GM18861 (cell line): ENCODE data around the gene EIF2B4.
A peak's percentile ranks its signal among the peaks of the same experiment; 100 is the strongest.

Experiments
- ATAC-seq: cut with Tn5 transposase; IDR thresholded peaks from one replicate; pipeline ENCODE4 v1.9.1; 2021; ENCODE audit not compliant: unreplicated experiment

EIF2B4 gene

GRCh38 chr2:27370026-27370815, at the start of gene EIF2B4, which contains the start of gene SNX17:
TSS of gene EIF2B4 (minus strand) at chr2:27370338. CDS start at chr2:27370314, 24 bp downstream.
TSS of gene SNX17 (plus strand) at chr2:27370616. CDS start at chr2:27370744, 128 bp downstream.
- peak; percentile 81 for ATAC-seq

GRCh38 chr2:27416151-27416550, 46.0 kb upstream of the EIF2B4 start:
- no peak for ATAC-seq

GRCh38 chr2:27412419-27413152, 42.4 kb upstream of the EIF2B4 start:
- ATAC-seq, result no peak

GRCh38 chr2:27409321-27410073, 39.4 kb upstream of the EIF2B4 start, which contains the start of gene PPM1G:
TSS of gene PPM1G (minus strand) at chr2:27409591. CDS start at chr2:27409422, 169 bp downstream.
- peak; percentile 88 for ATAC-seq

GRCh38 chr2:27408601-27409320, 38.6 kb upstream of the EIF2B4 start:
- ATAC-seq, result peak; percentile 10

GRCh38 chr2:27407798-27408491, 37.8 kb upstream of the EIF2B4 start:
- no peak for ATAC-seq

GRCh38 chr2:27400348-27401135, 30.4 kb upstream of the EIF2B4 start:
- ATAC-seq, result no peak

- ATAC-seq, result no peak
Observed at GRCh38 chr2:27398962-27399361, 28.8 kb upstream of the EIF2B4 start.

- no peak for ATAC-seq
Observed at GRCh38 chr2:27393225-27393624, 23.1 kb upstream of the EIF2B4 start.

GRCh38 chr2:27390822-27391679, 20.9 kb upstream of the EIF2B4 start:
- no peak for ATAC-seq

- no peak for ATAC-seq
Observed at GRCh38 chr2:27381577-27382181, 11.5 kb upstream of the EIF2B4 start.

- peak; percentile 73 for ATAC-seq
Observed at GRCh38 chr2:27380626-27381545, 10.7 kb upstream of the EIF2B4 start, which contains the start of gene ZNF513. TSS of gene ZNF513 (minus strand) at chr2:27380734. CDS start at chr2:27380526, 208 bp downstream.

GRCh38 chr2:27379836-27380625, 9.9 kb upstream of the EIF2B4 start:
- ATAC-seq, result no peak

- no peak for ATAC-seq
Observed at GRCh38 chr2:27379383-27379835, 9.3 kb upstream of the EIF2B4 start.

- ATAC-seq, result no peak
Observed at GRCh38 chr2:27378809-27379290, 8.7 kb upstream of the EIF2B4 start.
